ENCODE results near the gene MSGN1.

Gene MSGN1, protein sequence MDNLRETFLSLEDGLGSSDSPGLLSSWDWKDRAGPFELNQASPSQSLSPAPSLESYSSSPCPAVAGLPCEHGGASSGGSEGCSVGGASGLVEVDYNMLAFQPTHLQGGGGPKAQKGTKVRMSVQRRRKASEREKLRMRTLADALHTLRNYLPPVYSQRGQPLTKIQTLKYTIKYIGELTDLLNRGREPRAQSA

DNA sequence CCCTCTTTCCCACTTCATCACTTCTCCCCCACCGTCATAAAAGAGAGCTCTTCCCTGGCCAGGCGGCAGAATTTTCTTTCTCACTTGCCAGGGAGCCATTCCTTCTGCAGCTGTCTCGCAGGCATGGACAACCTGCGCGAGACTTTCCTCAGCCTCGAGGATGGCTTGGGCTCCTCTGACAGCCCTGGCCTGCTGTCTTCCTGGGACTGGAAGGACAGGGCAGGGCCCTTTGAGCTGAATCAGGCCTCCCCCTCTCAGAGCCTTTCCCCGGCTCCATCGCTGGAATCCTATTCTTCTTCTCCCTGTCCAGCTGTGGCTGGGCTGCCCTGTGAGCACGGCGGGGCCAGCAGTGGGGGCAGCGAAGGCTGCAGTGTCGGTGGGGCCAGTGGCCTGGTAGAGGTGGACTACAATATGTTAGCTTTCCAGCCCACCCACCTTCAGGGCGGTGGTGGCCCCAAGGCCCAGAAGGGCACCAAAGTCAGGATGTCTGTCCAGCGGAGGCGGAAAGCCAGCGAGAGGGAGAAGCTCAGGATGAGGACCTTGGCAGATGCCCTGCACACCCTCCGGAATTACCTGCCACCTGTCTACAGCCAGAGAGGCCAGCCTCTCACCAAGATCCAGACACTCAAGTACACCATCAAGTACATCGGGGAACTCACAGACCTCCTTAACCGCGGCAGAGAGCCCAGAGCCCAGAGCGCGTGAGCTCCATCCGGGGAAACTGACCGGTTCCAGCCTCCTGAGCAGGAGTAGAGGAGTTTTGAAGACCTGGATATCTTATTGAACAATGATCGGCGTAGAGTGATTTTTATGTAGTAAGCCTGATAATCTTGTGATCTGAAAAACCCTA is at the start of gene MSGN1:
Gene MSGN1 (plus strand): TSS at position 65 of the 850 bp plus-strand sequence. CDS start 59 bp downstream, at position 124.
- no peak for DNase-seq

DNA sequence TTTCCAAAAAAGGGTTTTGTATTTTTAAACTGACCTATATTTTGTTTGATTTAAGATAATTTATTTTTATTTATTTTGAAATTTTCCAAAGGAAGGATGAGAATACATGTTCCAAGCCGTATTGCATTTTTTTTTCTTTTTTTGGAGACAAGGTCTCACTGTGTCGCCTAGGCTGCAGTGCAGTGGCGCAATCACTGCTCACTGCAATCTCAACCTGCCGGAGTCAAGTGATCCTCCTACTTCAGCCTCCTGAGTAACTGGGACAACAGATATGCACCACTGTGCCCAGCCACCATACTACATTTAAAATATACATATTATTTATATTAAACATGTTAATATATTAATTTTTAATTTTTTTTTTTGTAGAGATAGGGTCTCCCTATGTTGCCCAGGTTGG is 47.4 kb upstream of the MSGN1 start:
- no peak for DNase-seq

DNA sequence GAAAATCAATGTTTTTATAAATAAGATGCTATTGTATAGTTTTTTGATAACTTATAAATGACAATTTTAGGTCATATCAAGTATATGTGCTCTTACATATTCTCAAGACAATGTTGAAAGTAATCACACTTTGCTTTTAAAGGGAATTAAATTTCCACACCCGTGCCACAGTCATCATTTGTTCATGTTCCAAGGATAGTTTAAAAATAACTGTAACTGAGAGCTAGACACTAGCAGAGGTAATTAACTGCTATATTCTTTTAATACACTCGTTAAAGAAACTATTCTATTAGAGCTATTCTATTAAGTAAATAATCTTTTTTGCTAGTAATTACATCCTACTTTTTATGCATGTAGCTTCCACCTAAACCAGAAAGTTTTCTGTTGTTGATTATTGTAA is 44.3 kb upstream of the MSGN1 start:
- no peak for DNase-seq

DNA sequence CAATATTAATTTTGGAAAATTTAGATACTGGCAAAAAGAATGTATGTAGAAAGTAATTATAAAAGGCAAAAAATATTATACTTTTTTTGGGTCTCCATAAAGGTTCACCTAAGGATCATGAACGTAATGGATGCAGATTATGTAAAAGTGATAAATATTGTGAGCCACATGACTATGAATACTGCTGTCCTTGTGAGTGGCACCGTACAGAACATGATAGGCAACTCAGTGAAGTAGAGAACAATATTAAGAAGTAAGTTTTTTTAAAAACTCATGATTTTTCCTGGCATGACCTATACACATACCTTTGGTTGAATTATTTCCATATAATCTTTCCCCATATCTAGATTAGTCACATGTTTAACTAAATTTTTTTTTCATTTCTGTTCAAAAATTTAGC is 43.7 kb upstream of the MSGN1 start:
- no peak for DNase-seq

DNA sequence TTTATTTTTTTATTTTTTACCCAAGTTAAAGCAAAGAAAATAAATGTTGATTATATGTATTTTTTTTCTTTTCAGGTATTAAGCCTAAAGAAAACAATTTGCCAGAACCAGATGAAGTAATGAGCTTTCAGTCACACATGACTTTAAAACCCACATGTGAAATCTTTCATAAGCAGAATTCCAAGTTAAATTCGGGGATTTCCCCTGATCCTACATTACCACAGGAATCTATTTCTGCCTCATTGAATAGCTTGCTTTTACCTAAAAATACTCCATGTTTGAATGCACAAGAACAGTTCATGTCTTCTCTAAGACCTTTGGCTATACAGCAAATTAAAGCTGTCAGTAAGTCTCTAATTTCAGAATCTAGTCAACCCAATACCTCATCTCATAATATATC is 35.7 kb upstream of the MSGN1 start:
- DNase-seq: no peak

DNA sequence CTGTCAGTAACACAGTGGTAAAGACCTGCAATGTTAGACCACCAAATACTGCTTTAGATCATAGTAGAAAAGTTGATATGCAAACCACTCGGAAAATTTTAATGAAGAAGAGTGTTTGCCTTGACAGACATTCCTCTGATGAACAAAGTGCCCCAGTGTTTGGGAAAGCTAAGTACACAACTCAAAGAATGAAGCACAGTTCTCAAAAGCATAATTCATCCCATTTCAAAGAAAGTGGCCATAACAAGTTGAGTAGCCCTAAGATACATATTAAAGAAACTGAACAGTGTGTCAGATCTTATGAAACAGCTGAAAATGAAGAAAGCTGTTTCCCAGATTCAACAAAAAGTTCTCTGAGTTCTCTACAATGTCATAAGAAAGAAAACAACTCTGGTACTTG is 34.8 kb upstream of the MSGN1 start:
- no peak for DNase-seq

DNA sequence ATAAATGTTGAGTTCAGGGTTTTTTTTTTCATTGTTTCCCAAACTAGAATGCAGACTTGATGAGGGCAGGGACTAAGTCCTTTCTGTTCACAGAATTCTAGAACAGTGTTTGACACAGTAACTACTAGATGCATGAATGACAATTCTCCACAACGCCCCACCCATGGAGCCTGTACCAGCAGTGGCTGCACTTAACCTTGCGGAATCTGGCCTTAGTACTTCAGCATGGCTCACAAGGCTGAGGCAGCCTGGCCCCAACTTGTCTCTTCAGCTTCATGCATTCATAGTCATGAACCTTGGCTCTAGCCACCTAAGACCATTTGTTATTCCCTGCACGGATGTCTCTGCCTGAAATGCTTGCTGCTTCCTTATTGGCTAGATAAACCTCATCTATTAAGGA is 29.5 kb upstream of the MSGN1 start:
- DNase-seq: no peak

DNA sequence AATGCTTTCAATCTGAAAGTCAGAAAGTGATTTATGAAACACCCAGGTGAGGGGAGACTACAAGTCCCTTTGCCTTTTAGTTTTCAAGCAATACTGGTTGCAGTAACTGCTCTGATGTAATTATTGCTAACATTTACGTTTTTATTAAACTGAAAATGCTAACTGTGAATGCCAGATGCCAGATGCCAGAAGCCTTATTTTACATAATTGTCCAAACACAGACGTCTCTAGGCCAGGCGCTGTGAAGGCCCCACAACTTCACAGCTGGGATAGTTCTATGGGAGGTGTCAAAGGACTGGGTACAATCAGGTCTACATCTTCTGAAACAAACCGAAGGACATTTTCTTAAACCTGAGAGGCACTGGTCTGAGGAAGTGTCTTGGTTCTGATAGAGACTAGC is 27.5 kb upstream of the MSGN1 start:
- DNase-seq: no peak

DNA sequence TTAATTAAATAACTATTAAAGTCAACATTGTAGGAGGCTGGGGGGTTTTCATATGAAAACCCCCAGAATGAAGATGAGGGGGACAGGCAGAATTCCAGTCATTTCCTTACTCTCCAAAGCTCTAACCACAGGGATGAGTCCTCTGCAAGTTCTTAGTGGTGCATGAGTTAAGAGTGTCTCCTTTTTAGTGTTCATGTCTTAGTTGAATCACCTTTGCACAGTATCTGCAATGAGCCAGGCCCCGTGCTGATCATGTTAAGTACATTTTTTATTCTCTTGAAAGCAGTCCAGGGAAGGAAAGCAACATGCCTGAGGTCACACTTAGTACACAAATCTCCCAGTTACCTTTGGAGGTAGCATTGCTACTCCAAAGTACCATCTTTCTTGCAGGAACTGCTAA is 25.7 kb upstream of the MSGN1 start:
- no peak for DNase-seq

DNA sequence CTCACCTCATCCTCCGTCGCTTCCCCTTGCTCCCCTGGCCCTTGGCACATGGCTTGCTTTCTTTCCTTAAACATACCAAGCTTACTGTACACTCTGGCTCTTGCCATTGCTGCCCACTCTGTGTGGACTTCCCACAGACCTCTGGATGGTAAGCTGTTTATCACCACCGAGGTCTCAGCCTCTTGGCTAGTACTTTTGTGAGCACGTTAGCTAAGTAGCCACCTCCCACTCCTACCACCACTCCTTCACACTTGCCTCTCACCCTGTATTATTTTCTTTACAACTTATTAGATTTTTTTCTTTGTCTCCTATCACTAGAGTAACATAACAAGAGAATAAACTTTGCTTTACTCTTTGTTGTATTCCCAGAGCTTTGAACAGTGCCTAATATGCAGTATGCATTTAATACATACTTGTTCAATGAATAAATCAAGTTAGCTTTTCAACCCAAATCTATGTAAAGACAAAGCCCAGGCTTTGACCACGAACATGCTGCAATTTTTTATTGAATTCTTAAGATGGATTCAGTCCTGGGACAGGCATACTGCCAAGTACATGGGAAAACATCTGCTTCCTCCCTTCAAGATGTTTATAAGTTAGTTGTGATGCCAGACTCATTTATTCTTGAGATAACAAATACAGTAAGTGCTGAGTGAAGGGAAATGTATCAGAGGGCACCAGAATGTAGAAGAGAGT is 25.0 kb upstream of the MSGN1 start:
- no peak for DNase-seq

DNA sequence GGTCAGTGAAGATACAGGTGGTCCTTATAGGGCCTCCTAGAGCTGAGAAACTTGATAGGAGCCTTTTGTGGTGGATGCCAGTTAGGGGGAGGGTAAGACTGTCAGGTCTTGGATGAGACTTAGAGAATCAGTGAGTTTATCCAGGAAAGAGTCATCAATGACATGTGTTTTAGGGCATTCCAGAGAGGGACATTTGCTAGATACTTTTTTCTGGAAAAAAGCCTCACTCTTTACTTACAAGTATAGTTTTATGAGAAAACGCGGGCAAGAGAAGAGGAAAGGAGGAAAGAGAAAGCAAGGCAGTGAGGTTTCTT is 24.5 kb upstream of the MSGN1 start:
- DNase-seq: no peak

DNA sequence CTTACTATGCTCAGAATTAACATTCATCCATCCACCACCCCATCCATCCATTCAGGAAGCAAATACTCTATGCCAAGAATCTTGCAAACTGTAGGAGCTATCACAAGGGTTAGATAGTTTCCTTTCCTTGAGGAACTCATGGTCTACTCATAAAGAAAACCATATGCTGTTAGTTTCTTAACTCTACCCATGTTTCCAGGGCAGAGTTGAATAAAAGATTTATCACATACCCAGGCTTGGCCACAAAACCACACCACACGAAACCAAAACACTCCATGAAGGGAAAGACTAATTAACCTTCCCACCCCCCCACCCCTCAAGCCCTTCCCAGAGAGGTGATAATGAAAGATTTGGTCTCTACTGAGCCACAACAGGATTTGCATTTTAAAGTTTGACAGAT is 23.7 kb upstream of the MSGN1 start:
- DNase-seq: no peak

DNA sequence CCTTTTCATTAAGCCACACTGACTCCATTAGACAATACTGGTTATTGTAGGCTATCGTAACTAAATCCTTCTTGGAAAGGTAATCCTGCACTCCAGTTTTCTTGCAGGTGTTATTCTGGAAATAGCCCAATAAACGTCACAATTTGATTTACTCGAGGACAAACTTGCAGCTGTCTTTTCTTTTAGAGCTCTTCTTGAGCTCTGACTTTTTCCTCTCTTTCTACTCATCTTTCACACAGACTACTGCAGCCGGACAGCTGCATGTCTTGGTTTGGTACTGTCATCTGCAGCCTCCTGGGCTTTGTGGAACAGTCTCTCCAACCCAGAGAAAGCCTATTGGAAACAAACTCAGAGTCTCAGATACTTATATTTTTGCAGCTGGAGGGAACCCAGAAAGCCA is 23.0 kb upstream of the MSGN1 start:
- no peak for DNase-seq

DNA sequence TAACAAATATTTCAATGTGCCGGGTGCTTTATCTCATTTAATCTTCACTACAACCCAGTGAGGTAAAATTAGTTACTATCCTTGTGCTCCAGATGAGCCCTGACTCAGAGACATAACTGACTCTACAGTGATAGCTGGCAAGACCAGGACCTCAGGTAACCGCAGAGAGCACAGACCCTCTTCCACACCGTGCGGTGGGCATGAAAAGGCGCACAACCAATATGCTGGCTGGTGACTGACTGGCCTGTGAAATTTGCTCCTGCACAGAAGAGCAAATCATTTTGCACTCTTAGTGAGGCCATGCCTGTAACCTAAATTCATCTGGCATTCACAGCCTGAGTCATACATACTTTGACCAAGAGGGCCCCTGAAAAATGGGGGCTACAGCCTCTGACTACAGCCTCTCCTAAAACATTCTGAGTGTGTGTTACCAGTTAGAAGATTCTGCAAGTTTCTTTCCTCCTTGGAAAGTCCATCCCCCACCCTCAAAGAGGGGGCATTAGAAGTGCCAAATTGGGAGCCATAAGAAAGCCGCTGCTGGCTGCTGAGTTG is 22.4 kb upstream of the MSGN1 start:
- no peak for DNase-seq

DNA sequence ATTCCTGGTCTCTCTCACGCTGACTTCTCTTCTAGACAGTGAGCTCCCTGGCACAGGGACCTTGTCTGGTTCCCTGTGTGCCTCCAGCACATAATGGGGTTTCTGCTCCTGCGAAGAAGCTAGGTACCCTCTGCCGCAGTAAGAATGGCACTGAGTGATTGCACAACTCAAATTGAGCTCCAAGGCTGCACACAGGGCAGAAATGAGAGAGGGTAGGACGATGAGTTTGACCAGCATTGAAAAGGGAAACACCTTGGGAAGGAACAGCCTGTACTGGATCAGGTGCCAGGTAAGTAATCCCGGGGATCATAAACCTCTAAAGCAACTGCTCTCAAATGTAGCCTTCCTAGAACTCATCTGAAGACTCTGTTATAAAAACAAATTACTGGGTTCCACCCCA is 21.0 kb upstream of the MSGN1 start:
- DNase-seq: no peak

DNA sequence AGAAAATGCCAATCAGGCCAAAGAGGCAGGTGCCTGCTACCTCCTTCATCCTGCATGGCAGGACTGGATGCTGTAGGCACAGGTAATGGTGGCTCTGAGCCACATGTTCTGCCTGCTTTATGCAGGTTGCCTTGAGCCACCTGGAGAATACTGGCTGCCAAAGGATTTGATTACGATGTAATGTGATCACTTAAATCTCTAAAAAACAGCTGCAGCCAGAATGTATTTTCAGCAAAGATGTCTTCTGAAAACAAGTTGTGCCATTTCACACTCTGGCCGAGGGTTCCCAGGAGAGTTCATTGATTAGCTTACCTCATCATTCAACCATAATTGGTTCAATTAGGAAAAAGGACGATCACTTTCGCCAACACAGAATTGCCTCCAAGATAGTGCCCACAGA is 17.9 kb upstream of the MSGN1 start:
- no peak for DNase-seq

DNA sequence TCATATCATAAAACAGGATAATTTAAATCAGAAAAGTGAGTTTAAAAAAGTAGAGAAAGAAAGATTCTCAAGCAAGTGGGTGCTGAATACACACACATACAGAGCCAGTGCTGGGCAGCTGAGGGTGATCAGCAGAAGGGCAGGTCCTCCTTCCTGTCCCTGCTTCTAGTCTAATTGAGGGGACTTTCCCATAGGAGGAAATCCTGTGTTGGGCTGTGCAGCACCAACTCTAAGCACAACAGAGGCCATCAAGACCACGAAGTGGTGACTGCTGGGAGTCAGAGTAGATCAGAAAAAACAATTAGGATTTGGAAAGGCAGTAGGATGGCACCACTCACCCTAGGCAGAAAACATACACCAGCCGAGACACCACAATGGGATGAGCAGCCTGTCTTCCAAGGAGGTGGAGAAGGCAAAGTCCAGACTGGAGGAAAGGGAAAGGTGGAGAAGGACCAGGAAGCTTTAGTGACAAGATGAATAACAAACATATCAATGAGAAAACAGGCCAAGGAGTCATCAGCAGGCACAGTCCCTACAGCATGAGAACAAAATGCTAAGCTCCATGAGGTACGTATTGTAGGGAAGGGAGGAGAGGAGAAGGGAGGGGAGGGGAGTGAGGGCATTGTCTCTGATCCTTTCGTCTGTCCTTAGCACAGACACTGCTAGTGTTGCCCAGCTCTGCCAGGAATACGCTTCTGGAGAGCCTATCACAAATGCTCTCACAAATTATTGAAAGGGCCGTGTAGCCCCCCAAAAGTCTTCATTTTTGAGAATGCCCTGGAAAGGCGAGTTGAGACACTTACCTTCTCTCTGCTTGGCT is 16.7 kb upstream of the MSGN1 start:
- no peak for DNase-seq

DNA sequence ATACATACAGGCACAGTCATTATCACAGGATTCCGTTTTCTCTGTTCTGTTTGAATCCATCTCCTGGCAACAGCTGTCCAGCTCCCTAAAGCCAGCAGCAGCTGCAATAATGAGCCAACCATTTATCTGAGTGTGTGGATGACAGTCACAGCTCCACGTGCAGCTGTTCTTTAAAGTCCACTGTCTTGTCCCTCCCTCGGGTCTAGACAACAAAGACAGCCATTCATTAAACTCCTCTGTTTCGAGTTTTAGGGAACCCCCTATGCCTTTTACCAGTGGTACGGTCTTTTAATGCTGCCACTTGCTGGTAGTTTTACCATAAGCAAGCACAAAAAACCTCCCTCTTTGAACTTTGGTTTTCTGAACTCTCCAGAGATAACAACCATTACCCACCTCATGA is 16.0 kb upstream of the MSGN1 start:
- DNase-seq: no peak

DNA sequence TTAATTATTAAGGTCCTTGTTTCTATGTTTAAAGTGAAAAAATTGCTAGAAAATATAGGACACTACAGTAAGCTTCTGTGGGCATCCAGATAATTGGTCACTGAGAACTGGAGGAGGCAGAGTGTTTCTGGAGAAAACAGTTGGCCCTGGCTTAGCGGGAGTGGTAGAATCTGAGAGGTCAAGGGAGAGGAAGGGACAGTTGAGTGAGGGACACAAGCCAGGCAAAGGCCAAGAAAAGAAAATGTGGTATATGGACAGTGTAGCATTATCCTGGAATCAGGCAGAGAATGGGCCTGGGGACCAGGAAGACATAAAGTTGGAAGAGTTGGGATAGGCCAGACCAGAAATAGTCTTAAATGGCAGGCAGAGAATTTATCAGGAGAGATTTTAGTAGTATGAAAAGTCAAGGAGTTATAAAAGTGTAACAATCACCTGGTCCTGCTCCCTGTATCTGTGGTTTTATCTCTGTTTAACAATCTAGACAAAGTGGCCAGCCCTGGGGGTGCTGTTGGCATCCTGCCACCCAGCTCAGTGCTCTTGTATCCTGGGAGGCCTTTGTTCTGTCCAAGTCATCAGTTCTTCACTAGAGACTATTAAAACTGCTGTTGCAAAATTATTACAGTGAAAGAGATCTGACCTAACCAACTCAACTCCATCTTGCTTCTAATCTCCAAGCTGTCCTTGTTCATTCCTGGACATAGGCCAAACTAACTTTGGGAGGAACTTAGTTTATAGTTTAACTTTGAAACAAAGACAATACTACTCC is 15.4 kb upstream of the MSGN1 start:
- no peak for DNase-seq

DNA sequence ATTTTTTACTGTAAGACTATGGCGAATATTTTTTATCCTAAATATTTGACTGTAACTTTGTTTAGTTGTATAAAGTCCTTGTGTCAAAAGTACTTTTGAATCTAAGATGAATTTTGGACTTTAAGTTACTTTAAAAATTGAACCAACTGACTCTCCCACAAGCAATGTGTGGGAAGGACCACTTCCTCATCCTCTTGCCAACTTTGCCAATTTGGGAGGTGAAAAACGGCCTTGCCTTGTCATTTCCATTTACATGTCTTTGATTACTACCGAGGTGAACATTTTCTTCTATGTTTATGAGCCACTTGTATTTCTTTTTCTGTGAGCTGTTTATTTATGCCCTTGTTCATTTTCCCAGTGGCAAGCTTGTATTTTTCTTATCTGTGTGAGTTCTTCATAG is 12.8 kb upstream of the MSGN1 start:
- no peak for DNase-seq

DNA sequence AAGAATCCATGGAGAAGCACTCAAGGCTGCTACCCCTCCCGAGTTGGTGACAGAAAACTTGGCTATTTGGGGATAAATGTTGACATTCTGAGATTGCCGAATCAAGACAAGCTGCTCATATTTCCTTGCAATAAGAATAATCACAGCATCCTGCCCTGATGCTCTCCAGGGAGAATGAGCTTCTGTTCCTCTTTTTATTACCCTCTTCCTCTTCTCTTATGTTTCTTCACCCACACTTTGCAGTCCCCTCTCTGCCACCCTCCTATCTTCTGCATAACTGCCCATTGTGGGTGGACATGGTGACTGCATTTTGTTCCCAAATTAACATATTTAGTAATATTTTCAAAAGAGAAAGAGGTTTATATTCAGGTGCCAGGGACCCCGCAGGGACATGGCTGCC is 11.9 kb upstream of the MSGN1 start:
- peak; percentile 26 for DNase-seq

DNA sequence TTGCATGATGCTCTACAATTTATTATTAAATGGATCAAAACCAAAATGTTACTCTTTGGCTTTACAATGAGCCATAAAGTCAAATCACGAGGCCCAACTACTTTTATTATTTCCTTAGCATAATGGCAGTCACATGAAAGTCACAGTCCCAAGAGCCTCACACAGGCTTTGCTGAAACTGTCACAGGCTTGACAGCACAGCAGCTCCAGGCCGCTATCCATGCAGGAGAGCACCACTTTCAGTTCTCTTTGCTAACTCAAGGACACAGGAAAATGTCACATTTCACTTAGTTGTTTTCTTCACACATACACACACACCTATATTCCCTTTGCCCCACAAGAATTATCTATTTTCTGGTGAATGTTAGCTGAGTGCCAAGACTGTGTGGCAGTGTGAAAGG is 11.1 kb upstream of the MSGN1 start:
- DNase-seq: no peak
